Nephron progenitor cell (in vitro differentiated cells): ENCODE data around the gene PRRT2.
A peak's percentile ranks its signal among the peaks of the same experiment; 100 is the strongest.
"Not testable (repeated sequence)": the region's sequence is repeated elsewhere in the genome, so short reads cannot be mapped to it uniquely, and the experiment has no call there.

Experiments
- DNase-seq: peaks from one replicate; pipeline ENCODE4 v3.0.0; 2021
- H3K27ac Mint-ChIP-seq: 2 replicates; pipeline ENCODE4 v1.8.0; 2021; ENCODE audit warnings: mild to moderate bottlenecking, moderate library complexity, mixed read lengths
- H3K27me3 Mint-ChIP-seq: 2 replicates; pipeline ENCODE4 v1.8.0; 2021; ENCODE audit warnings: mild to moderate bottlenecking, low read depth, mixed read lengths; ENCODE audit not compliant: poor library complexity
- H3K36me3 Mint-ChIP-seq: 2 replicates; pipeline ENCODE4 v1.8.0; 2021; ENCODE audit warnings: low read depth, mixed read lengths
- H3K4me1 Mint-ChIP-seq: 2 replicates; pipeline ENCODE4 v1.8.0; 2021; ENCODE audit warnings: mixed read lengths
- H3K4me3 Mint-ChIP-seq: 2 replicates; pipeline ENCODE4 v1.8.0; 2021; ENCODE audit warnings: mild to moderate bottlenecking, moderate library complexity, mixed read lengths
- H3K9me3 Mint-ChIP-seq: 2 replicates; pipeline ENCODE4 v1.8.0; 2021; ENCODE audit warnings: mild to moderate bottlenecking, moderate library complexity, mixed read lengths
- TF ChIP-seq, protein P1 (sequence below): fragments of 200-600 bp; sonication (generic); IDR thresholded peaks from 2 replicates; pipeline ENCODE4 v1.5.0; 2021; ENCODE audit warnings: antibody characterized with exemption

The PRRT2 gene

GRCh38 chr16:29790183-29790948, 21.6 kb upstream of the PRRT2 start, which contains the start of gene KIF22:
Gene KIF22 (plus strand): TSS chr16:29790751. CDS start chr16:29790760, 9 bp downstream.
- peak within 1 kb of the TSS; percentile 99 for H3K4me3 Mint-ChIP-seq
- DNase-seq = peak; percentile 100

DNA sequence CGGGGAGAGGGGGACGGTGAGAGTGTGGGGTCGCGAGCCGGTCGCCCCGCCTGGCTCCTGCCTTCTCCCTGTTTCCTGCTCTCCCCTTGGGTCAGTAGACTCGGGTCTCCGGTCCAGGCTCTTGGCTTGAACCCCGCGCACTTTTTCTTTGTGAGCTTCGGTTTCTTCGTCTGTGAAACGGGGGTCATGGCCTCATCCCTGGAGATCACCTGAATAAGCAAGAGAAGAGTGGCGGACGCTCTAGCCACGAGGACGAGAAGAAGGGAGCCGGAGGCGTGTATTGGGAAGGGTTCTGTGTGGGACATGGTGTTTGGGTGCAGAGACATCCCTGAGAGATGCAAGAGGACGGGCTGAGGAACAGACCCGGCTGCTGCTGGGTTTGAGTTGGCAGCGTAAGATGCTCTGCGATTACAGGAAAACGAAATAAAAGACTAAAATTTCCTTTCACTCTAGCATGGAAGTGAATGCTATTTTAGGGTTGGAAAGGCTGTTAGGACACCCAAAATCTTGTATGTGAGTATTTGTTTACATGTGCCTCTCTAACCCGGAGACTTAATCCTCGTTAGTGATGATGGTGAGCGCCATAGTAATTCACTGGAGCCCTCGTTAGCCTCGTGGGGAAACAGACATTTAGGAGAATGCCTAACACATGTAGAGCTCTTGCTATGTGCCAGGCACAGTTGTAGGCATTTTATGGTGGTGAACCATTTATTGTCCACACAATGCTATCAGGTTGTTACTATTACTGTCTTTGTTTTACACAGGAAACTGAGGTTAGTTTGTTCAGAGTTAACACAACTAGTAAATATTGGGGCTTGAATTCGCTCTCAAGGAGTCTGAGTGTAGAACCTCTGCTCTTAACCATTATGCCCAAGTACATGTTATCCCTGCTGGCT, 20.8 kb upstream of the PRRT2 start:
- TF ChIP-seq, protein P1, sequence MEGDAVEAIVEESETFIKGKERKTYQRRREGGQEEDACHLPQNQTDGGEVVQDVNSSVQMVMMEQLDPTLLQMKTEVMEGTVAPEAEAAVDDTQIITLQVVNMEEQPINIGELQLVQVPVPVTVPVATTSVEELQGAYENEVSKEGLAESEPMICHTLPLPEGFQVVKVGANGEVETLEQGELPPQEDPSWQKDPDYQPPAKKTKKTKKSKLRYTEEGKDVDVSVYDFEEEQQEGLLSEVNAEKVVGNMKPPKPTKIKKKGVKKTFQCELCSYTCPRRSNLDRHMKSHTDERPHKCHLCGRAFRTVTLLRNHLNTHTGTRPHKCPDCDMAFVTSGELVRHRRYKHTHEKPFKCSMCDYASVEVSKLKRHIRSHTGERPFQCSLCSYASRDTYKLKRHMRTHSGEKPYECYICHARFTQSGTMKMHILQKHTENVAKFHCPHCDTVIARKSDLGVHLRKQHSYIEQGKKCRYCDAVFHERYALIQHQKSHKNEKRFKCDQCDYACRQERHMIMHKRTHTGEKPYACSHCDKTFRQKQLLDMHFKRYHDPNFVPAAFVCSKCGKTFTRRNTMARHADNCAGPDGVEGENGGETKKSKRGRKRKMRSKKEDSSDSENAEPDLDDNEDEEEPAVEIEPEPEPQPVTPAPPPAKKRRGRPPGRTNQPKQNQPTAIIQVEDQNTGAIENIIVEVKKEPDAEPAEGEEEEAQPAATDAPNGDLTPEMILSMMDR = no peak
- no peaks in the 10 kb centered on the region for H3K9me3 Mint-ChIP-seq
- peaks cover 43% of the 10 kb centered on the region for H3K4me1 Mint-ChIP-seq
- no peaks in the 10 kb centered on the region for H3K27me3 Mint-ChIP-seq
- peak overlapping the region; percentile 99 for H3K4me3 Mint-ChIP-seq
- DNase-seq = no peak
- H3K36me3 Mint-ChIP-seq = peaks cover 33% of the 10 kb centered on the region
- peak overlapping the region; percentile 99 for H3K27ac Mint-ChIP-seq

More at GRCh38 chr16:29790183-29790948, 21.6 kb upstream of the PRRT2 start, which contains the start of gene KIF22:
- TF ChIP-seq, protein P1 = peak; percentile 69
- peak within 1 kb of the TSS; percentile 99 for H3K27ac Mint-ChIP-seq
- peaks cover 46% of the 10 kb centered on the region for H3K4me1 Mint-ChIP-seq
- peaks cover 3% of the 10 kb centered on the region for H3K9me3 Mint-ChIP-seq
- peaks cover 27% of the 10 kb centered on the region for H3K36me3 Mint-ChIP-seq
- H3K27me3 Mint-ChIP-seq = peaks cover 4% of the 10 kb centered on the region

DNA sequence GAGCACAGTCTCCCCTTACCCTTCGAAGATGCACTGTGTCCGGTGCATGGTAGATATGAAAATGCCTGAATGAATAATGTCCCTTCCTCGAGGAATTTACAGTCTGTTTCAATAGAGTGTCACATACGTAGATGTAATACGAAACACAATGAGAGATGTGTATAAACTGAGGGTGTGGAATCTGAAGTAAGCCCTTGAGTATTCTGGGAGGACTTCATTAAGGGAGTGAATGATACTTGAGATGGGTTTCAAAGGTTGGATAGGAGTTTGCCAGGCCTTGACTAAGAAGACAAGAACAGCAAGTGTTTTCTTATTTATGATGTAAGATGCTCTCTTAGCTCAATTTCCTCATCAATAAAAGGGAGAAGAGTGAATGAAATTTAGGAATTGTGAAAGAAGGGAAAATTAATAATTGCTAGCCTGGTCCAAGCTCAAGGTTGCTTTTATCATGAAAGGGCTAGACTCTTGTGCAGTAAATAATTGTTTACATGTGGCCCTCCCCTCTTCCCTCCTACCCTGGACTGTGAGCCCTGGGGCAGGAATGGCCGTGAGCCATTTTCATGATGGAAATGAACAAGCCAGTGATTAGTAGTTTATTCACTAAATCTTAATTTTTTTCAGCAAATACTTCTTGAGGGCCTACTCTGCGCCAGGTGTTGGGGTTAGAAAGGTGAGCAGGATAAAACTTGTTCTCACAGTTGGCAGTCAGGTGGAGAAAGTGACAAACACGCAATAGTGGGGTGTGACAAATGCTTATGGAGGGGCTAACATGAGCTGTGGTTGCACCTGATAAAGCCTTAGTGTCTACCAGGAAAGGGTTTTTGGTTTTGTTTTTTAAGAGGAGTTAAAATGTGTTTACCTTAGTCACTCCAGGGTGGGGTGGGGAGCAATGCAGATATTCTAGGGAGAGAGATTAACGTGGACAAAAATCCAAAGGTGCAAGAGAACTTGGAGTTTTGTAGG, 19.9 kb upstream of the PRRT2 start:
- peak overlapping the region; percentile 99 for H3K4me3 Mint-ChIP-seq
- no peaks in the 10 kb centered on the region for H3K9me3 Mint-ChIP-seq
- peak overlapping the region; percentile 60 for H3K27ac Mint-ChIP-seq
- no peak for DNase-seq
- H3K4me1 Mint-ChIP-seq = peaks cover 43% of the 10 kb centered on the region
- peaks cover 42% of the 10 kb centered on the region for H3K36me3 Mint-ChIP-seq
- TF ChIP-seq, protein P1 = no peak
- H3K27me3 Mint-ChIP-seq = no peaks in the 10 kb centered on the region

- Mint-ChIP-seq H3K36me3 (peaks cover 50% of the 10 kb centered on the region), H3K4me3 (peak overlapping the region; percentile 99), H3K27ac (peak overlapping the region; percentile 43), H3K4me1 (peaks cover 43% of the 10 kb centered on the region)
- not testable (repeated sequence) for DNase-seq, H3K27me3 Mint-ChIP-seq, H3K9me3 Mint-ChIP-seq
These were observed 18.8 kb upstream of the PRRT2 start for GRCh38 chr16:29793153-29793552.

- H3K4me3 Mint-ChIP-seq = no peak overlapping the region
- TF ChIP-seq, protein P1 = no peak
- peaks cover 43% of the 10 kb centered on the region for H3K4me1 Mint-ChIP-seq
- H3K9me3 Mint-ChIP-seq = no peaks in the 10 kb centered on the region
- peaks cover 61% of the 10 kb centered on the region for H3K36me3 Mint-ChIP-seq
- no peak overlapping the region for H3K27ac Mint-ChIP-seq
- DNase-seq = no peak
- H3K27me3 Mint-ChIP-seq = no peaks in the 10 kb centered on the region
These were observed 17.7 kb upstream of the PRRT2 start for GRCh38 chr16:29794231-29794710.
